Loucy (cell line): ENCODE results near the gene ACTRT3.

ENCODE experiments used
- EZH2phosphoT487 ChIP-seq: fragments of 200-600 bp; IDR thresholded peaks from 2 replicates; pipeline ENCODE4 v1.6.1; 2018; ENCODE audit warnings: antibody characterized with exemption, mild to moderate bottlenecking, moderate library complexity, borderline replicate concordance
- TF ChIP-seq, protein P1 (sequence below): fragments of 200-600 bp; sonication (generic); conservative IDR thresholded peaks from 2 replicates; pipeline ENCODE4 v1.5.1; 2014; ENCODE audit warnings: mild to moderate bottlenecking, antibody characterized with exemption, low read length

DNA sequence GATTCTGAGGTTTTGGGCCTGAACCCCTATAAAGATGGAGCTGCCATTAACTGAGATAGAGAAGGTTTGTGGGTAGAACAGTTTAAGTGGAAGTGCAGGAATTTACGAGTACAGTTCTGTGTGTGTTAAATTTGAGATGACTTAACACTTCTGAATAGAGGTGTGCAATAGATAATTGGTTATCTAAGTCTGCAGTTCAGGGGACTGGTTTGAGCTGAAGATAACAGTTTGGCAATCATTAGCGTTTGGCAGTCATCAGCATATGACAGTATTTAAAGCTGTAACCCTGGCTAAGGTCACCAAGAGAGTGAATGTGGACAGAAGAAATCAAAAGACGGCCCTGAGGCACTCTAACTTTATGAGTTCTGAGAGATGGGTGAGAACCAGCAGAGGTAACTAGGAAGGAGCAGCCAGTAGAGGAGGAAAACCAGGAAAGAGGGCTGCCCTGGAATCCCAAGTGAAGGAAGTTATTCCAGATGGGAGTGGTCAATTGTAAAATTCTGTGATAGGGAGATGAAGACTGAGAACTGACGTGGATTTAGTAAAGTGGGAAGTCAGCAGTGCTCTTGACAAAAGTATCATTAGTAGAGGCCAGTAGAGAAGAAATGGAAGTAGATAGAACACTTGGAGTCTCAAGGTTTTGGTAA is 12.0 kb upstream of the ACTRT3 start:
- TF ChIP-seq, protein P1, sequence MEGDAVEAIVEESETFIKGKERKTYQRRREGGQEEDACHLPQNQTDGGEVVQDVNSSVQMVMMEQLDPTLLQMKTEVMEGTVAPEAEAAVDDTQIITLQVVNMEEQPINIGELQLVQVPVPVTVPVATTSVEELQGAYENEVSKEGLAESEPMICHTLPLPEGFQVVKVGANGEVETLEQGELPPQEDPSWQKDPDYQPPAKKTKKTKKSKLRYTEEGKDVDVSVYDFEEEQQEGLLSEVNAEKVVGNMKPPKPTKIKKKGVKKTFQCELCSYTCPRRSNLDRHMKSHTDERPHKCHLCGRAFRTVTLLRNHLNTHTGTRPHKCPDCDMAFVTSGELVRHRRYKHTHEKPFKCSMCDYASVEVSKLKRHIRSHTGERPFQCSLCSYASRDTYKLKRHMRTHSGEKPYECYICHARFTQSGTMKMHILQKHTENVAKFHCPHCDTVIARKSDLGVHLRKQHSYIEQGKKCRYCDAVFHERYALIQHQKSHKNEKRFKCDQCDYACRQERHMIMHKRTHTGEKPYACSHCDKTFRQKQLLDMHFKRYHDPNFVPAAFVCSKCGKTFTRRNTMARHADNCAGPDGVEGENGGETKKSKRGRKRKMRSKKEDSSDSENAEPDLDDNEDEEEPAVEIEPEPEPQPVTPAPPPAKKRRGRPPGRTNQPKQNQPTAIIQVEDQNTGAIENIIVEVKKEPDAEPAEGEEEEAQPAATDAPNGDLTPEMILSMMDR: no peak
- TF ChIP-seq EZH2phosphoT487: no peak
